Measurements from ENCODE around the gene CRY1. TPM values are rescaled to one million over a fixed set of nuclear protein-coding genes. Genes with fewer than 3 reads are reported as not detected.

The CRY1 gene
- total and polyA plus RNA-seq, 8 donors = 3.6 to 95.1 (median 24.0) TPM

GRCh38 chr12:107134558-107134957 lies 41.2 kb upstream of the CRY1 start:
- no peak for DNase-seq
- Histone ChIP-seq H3K27ac (no peak overlapping the region), H3K4me1 (peaks cover 0 to 5% (median 0%) of the 10 kb centered on the region in 4 donors), H3K4me3 (no peak overlapping the region), H3K27me3 (no peaks in the 10 kb centered on the region), H3K36me3 (no peaks in the 10 kb centered on the region), H3K9me3 (no peaks in the 10 kb centered on the region)
- TF ChIP-seq EP300 (IDR thresholded peaks at IDR 0.05) = no peak
- no peak for TF ChIP-seq POLR2AphosphoS5 (IDR thresholded peaks at IDR 0.05)
- TF ChIP-seq CTCF (IDR thresholded peaks at IDR 0.05) = no peak
- TF ChIP-seq POLR2A (IDR thresholded peaks at IDR 0.05) = no peak
- intact Hi-C loops (cut with DNase I; ENCODE audit: low total_unique reads) = no loop called here
- 69 to 100% (median 78%) methylated on average over 1 of the region's 1 CpG for WGBS, 5 donors

GRCh38 chr12:107133462-107133861 lies 40.1 kb upstream of the CRY1 start:
- 73 to 83% (median 74%) methylated on average over 4 of the region's 4 CpGs for WGBS, 5 donors
- Histone ChIP-seq H3K9me3 (no peaks in the 10 kb centered on the region), H3K27me3 (no peaks in the 10 kb centered on the region), H3K36me3 (no peaks in the 10 kb centered on the region), H3K27ac (no peak overlapping the region), H3K4me3 (no peak overlapping the region), H3K4me1 (peaks cover 0 to 5% (median 0%) of the 10 kb centered on the region in 4 donors)
- intact Hi-C loops (cut with DNase I; ENCODE audit: low total_unique reads) = no loop called here
- no peak for TF ChIP-seq POLR2AphosphoS5 (IDR thresholded peaks at IDR 0.05)
- DNase-seq = no peak

GRCh38 chr12:107131832-107132616 lies 38.7 kb upstream of the CRY1 start:
- peak in 1 of 2 donors; percentile 82 for DNase-seq
- Histone ChIP-seq H3K27ac (no peak overlapping the region), H3K27me3 (no peaks in the 10 kb centered on the region), H3K4me3 (no peak overlapping the region), H3K36me3 (no peaks in the 10 kb centered on the region), H3K4me1 (peaks cover 0 to 5% (median 0%) of the 10 kb centered on the region in 4 donors), H3K9me3 (no peaks in the 10 kb centered on the region)
- intact Hi-C loops (cut with DNase I; ENCODE audit: low total_unique reads) = no loop called here
- WGBS, 5 donors = 26 to 31% (median 27%) methylated on average over 10 of the region's 10 CpGs
- no peak for TF ChIP-seq EP300 (IDR thresholded peaks at IDR 0.05)
- TF ChIP-seq CTCF (IDR thresholded peaks at IDR 0.05) = peak in 5 of 7 experiments; percentile 46 to 80 (median 52)
- no peak for TF ChIP-seq POLR2A (IDR thresholded peaks at IDR 0.05)
- TF ChIP-seq POLR2AphosphoS5 (IDR thresholded peaks at IDR 0.05) = no peak

GRCh38 chr12:107130830-107131611 lies 37.7 kb upstream of the CRY1 start:
- H3K4me1 ChIP-seq = peaks cover 0 to 5% (median 0%) of the 10 kb centered on the region in 4 donors
- DNase-seq = peak in 1 of 2 donors; percentile 41
- TF ChIP-seq CTCF (IDR thresholded peaks at IDR 0.05) = no peak
- TF ChIP-seq POLR2A (IDR thresholded peaks at IDR 0.05) = no peak
- TF ChIP-seq EP300 (IDR thresholded peaks at IDR 0.05) = no peak
- TF ChIP-seq POLR2AphosphoS5 (IDR thresholded peaks at IDR 0.05) = no peak
- 74 to 83% (median 75%) methylated on average over 6 of the region's 6 CpGs for WGBS, 5 donors
- H3K27ac ChIP-seq = no peak overlapping the region
- H3K9me3 ChIP-seq = no peaks in the 10 kb centered on the region
- H3K27me3 ChIP-seq = no peaks in the 10 kb centered on the region
- intact Hi-C loops (cut with DNase I; ENCODE audit: low total_unique reads) = no loop called here
- no peaks in the 10 kb centered on the region for H3K36me3 ChIP-seq
- H3K4me3 ChIP-seq = no peak overlapping the region

All from stomach (tissue), 9 donors.